SK-N-SH treated with all-trans-retinoic acid at 6 μM for 48 hours (cell line): ENCODE results near the gene ALKBH1.

Experiments
- ZC3H10 ChIP-seq: fragments of 250-450 bp; sonication (Bioruptor Pico); IDR thresholded peaks from 2 replicates; pipeline ENCODE4 v1.5.1; 2021; ENCODE audit warnings: mild to moderate bottlenecking, moderate library complexity
- TF ChIP-seq, protein P1 (sequence below): fragments of 250-450 bp; sonication (Bioruptor Pico); IDR thresholded peaks from 2 replicates; pipeline ENCODE4 v1.8.0; 2020; ENCODE audit warnings: mild to moderate bottlenecking, moderate library complexity, borderline replicate concordance

ALKBH1 gene

DNA sequence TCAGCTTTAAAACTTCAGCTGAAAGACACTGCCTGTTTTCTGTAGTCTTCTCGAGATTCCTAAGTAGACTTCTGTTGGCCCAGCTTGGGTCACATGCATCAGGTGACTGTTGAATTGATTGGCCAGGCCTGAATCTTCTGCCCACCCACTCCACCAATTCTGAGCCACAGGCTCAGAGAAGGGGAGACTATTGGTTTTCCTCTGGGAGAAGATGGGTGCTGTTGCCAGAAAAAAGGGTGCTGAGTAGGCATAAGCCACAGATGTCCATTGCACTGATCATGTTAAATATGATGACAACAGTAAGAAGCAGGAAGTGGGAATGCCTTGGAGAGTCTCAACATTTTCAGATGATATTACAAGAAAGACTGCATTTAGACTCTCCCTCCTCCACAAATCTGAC, 84.6 kb downstream of the ALKBH1 start (continued):
- TF ChIP-seq, protein P1, sequence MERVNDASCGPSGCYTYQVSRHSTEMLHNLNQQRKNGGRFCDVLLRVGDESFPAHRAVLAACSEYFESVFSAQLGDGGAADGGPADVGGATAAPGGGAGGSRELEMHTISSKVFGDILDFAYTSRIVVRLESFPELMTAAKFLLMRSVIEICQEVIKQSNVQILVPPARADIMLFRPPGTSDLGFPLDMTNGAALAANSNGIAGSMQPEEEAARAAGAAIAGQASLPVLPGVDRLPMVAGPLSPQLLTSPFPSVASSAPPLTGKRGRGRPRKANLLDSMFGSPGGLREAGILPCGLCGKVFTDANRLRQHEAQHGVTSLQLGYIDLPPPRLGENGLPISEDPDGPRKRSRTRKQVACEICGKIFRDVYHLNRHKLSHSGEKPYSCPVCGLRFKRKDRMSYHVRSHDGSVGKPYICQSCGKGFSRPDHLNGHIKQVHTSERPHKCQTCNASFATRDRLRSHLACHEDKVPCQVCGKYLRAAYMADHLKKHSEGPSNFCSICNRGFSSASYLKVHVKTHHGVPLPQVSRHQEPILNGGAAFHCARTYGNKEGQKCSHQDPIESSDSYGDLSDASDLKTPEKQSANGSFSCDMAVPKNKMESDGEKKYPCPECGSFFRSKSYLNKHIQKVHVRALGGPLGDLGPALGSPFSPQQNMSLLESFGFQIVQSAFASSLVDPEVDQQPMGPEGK (CRISPR knock-in tag): no peak
- TF ChIP-seq ZC3H10 (CRISPR knock-in tag): no peak
